Parietal lobe (tissue), 2 donors: Measurements from ENCODE around the gene SYNJ2. TPM values are rescaled to one million over a fixed set of nuclear protein-coding genes. Genes with fewer than 3 reads are reported as not detected.

Experiments used
- small RNA-seq: library from RNA; depleted of rRNA; stranded (forward); fragments of <200 nt; gene quantifications from one replicate; pipeline ENCODE3, GENCODE V24; 2014; ENCODE audit warnings: low replicate concordance
- total RNA-seq: library from RNA; depleted of rRNA; stranded (reverse); fragments of >200 nt; gene quantifications from one replicate; pipeline ENCODE4 v1.2.3, GENCODE V29; 2014

The SYNJ2 gene, protein sequence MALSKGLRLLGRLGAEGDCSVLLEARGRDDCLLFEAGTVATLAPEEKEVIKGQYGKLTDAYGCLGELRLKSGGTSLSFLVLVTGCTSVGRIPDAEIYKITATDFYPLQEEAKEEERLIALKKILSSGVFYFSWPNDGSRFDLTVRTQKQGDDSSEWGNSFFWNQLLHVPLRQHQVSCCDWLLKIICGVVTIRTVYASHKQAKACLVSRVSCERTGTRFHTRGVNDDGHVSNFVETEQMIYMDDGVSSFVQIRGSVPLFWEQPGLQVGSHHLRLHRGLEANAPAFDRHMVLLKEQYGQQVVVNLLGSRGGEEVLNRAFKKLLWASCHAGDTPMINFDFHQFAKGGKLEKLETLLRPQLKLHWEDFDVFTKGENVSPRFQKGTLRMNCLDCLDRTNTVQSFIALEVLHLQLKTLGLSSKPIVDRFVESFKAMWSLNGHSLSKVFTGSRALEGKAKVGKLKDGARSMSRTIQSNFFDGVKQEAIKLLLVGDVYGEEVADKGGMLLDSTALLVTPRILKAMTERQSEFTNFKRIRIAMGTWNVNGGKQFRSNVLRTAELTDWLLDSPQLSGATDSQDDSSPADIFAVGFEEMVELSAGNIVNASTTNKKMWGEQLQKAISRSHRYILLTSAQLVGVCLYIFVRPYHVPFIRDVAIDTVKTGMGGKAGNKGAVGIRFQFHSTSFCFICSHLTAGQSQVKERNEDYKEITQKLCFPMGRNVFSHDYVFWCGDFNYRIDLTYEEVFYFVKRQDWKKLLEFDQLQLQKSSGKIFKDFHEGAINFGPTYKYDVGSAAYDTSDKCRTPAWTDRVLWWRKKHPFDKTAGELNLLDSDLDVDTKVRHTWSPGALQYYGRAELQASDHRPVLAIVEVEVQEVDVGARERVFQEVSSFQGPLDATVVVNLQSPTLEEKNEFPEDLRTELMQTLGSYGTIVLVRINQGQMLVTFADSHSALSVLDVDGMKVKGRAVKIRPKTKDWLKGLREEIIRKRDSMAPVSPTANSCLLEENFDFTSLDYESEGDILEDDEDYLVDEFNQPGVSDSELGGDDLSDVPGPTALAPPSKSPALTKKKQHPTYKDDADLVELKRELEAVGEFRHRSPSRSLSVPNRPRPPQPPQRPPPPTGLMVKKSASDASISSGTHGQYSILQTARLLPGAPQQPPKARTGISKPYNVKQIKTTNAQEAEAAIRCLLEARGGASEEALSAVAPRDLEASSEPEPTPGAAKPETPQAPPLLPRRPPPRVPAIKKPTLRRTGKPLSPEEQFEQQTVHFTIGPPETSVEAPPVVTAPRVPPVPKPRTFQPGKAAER (N-terminal part only)
- 8.8 TPM for total RNA-seq

DNA sequence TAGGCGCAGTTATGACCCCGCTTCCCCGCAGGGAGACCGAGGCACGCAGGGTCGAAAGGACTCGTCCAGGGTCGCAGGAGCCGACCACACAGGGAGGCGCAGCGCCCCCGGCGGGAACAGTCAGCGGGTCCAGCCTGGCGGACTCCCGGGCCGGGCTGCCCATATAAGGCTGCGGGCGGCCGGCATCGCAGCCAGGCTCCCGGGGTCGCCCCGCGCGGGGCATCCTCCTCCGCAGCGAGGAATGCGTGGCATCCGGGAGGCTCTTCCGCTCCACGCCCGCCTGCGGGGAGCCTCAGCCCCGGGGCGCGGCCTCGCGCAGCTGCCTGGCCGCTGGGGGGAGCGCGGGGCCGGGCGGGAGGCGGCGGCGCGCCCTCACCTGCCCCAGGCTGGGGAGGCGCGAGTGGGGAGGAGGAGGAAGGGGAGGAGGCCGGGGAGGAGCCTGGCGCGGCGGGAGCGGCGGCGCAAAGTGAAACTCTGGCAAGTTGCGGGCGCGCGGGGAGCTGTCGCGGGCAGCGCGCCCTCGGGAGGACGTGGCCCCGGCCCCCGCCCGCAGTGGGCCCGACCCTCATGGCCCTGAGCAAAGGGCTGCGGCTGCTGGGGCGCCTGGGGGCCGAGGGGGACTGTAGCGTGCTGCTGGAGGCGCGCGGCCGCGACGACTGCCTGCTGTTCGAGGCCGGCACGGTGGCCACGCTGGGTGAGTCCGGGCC is at the start of gene SYNJ2:
SYNJ2 (plus strand) TSS at position 469 of the 707 bp plus-strand sequence; CDS start at position 568, 99 bp downstream.

Small RNAs within 50 kb of the gene (small RNA-seq; reads per million reads assigned to genes)
- gene RNU6-786P = not detected

Other genes starting within 250 kb of the SYNJ2 start
- 19.4 TPM for gene SNX9, start 158.6 kb upstream of the SYNJ2 start, total RNA-seq
- 23.2 TPM for gene SERAC1, start 186.4 kb downstream of the SYNJ2 start, total RNA-seq
- gene GTF2H5, start 186.5 kb downstream of the SYNJ2 start, total RNA-seq = 11.9 TPM